GM12878 (cell line): ENCODE measurements around the gene SIGLEC5. TPM values are rescaled to one million over a fixed set of nuclear protein-coding genes. Genes with fewer than 3 reads are reported as not detected.

Experiments used
- BMI1 ChIP-seq: fragments of 450-650 bp; IDR thresholded peaks from 2 replicates; pipeline ENCODE4 v1.6.1; 2016; ENCODE audit warnings: mild to moderate bottlenecking, moderate library complexity, borderline replicate concordance
- BRCA1 ChIP-seq: IDR thresholded peaks from 2 replicates; pipeline ENCODE4 v1.6.1; 2011; ENCODE audit warnings: low read depth, low read length, improper control_type of control experiment
- CREB1 ChIP-seq: IDR thresholded peaks from 2 replicates; pipeline ENCODE4 v1.6.1; 2012; ENCODE audit warnings: low read depth, mild to moderate bottlenecking, inconsistent platforms
- CUX1 ChIP-seq: IDR thresholded peaks from 2 replicates; pipeline ENCODE4 v1.6.1; 2012; ENCODE audit warnings: improper control_type of control experiment, low read depth, low read length; ENCODE audit not compliant: insufficient replicate concordance
- EED ChIP-seq: sonication (generic); IDR thresholded peaks from 2 replicates; pipeline ENCODE4 v1.6.1; 2016; ENCODE audit warnings: antibody characterized with exemption, low read depth
- EP300 ChIP-seq, 2 experiments: fragments of 150-350 bp in 1 of 2; IDR thresholded peaks; 2 replicates each; pipeline ENCODE4 v1.6.1; 2011 to 2012; ENCODE audit warnings: low read depth in 2 of 2, low read length in 2 of 2, borderline replicate concordance in 1 of 2, improper control_type of control experiment in 1 of 2, inconsistent platforms in 1 of 2; ENCODE audit not compliant: control insufficient read depth in 1 of 2
- FOS ChIP-seq: IDR thresholded peaks from 3 replicates; pipeline ENCODE4 v1.6.1; 2011; ENCODE audit warnings: borderline replicate concordance; ENCODE audit not compliant: insufficient read length; ENCODE audit errors: extremely low read depth
- GABPA ChIP-seq: IDR thresholded peaks from 2 replicates; pipeline ENCODE4 v1.6.1; 2014; ENCODE audit warnings: antibody characterized with exemption, low read depth, mild to moderate bottlenecking, inconsistent platforms
- IRF3 ChIP-seq: fragments of 450-650 bp; IDR thresholded peaks from 2 replicates; pipeline ENCODE4 v1.6.1; 2014; ENCODE audit warnings: mild to moderate bottlenecking
- JUNB ChIP-seq: IDR thresholded peaks from 2 replicates; pipeline ENCODE4 v1.6.1; 2016; ENCODE audit warnings: antibody characterized with exemption, mild to moderate bottlenecking
- KDM1A ChIP-seq: fragments of 200-600 bp; sonication (generic); IDR thresholded peaks from 2 replicates; pipeline ENCODE4 v1.6.1; 2016; ENCODE audit warnings: borderline replicate concordance
- LARP7 ChIP-seq: fragments of 450-650 bp; IDR thresholded peaks from 2 replicates; pipeline ENCODE4 v1.6.1; 2017; ENCODE audit warnings: mild to moderate bottlenecking
- PAX8 ChIP-seq: fragments of 450-650 bp; IDR thresholded peaks from 2 replicates; pipeline ENCODE4 v1.6.1; 2017; ENCODE audit warnings: mild to moderate bottlenecking, moderate library complexity
- PBX3 ChIP-seq: IDR thresholded peaks from 2 replicates; pipeline ENCODE4 v1.6.1; 2011; ENCODE audit warnings: mild to moderate bottlenecking, low read depth, low read length, moderate library complexity; ENCODE audit not compliant: insufficient replicate concordance
- PKNOX1 ChIP-seq: fragments of 450-650 bp; IDR thresholded peaks from 2 replicates; pipeline ENCODE4 v1.6.1; 2016; ENCODE audit warnings: mild to moderate bottlenecking
- POLR2A ChIP-seq: IDR thresholded peaks from 2 replicates; pipeline ENCODE4 v1.6.1; 2011; ENCODE audit warnings: low read depth, mild to moderate bottlenecking, low read length
- SIN3A ChIP-seq: IDR thresholded peaks from 2 replicates; pipeline ENCODE4 v1.6.1; 2012; ENCODE audit warnings: low read depth, low read length, improper control_type of control experiment
- SMAD1 ChIP-seq: fragments of 450-650 bp; IDR thresholded peaks from 2 replicates; pipeline ENCODE4 v1.6.1; 2018; ENCODE audit warnings: mild to moderate bottlenecking, low read depth; ENCODE audit not compliant: partially characterized antibody
- SRF ChIP-seq, 2 experiments: IDR thresholded peaks; 2 replicates each; pipeline ENCODE4 v1.6.1; 2011; ENCODE audit warnings: low read depth in 2 of 2, low read length in 2 of 2, mild to moderate bottlenecking in 1 of 2, moderate library complexity in 1 of 2
- TARDBP ChIP-seq: IDR thresholded peaks from 2 replicates; pipeline ENCODE4 v1.6.1; 2016; ENCODE audit warnings: borderline replicate concordance
- TBL1XR1 ChIP-seq: IDR thresholded peaks from 2 replicates; pipeline ENCODE4 v1.6.1; 2012; ENCODE audit warnings: low read depth, low read length, improper control_type of control experiment
- polyA plus RNA-seq, 11 experiments: library from polyadenylated mRNA; depleted of rRNA in 4 of 11; unstranded in 6 of 11; stranded (reverse) in 5 of 11; fragments of >200 nt; fragmentation: Nextera tagmentation in 4 of 11; fragmentation: Illumina TruSeq in 1 of 11; extraction: Ambion mirVana in 4 of 11; extraction: Trizol in 1 of 11; gene quantifications; 1 replicate in 1 of 11; 2 replicates in 10 of 11; pipeline versions ENCODE4 v1.2.1 to v1.2.3, GENCODE V29; 2011 to 2016; ENCODE audit warnings: inconsistent platforms in 2 of 11, missing spikeins in 2 of 11, low read depth in 1 of 11
- total RNA-seq, 4 experiments: library from RNA; depleted of rRNA in 3 of 4; stranded (reverse); fragments of >200 nt in 3 of 4; fragmentation: Illumina TruSeq in 1 of 4; extraction: Trizol in 1 of 4; gene quantifications; 2 replicates each; pipeline versions ENCODE4 v1.2.1 to v1.2.3, GENCODE V29; 2013 to 2021

Gene SIGLEC5
- total and polyA plus RNA-seq, 10 of the 15 experiments (the other 5 are each of a cell fraction or from before 2014, with no cell fraction given), result 0.05 to 2.5 (median 1.4) TPM; not detected in 1

- TF ChIP-seq PKNOX1 (no peak), POLR2A (no peak), CREB1 (0 out of 2 replicates have a peak, but pooled peaks have one; percentile 32), TARDBP (no peak), SMAD1 (no peak), SRF (IDR thresholded peaks at IDR 0.05; ENCODE audit: low read depth in 2 of 2, low read length in 2 of 2) (0 out of 4 replicates have a peak, but pooled peaks of 1 of the 2 experiments have one; percentile 58), TBL1XR1 (no peak), JUNB (no peak), LARP7 (no peak; the same call in 1 of the 2 replicates), EP300 (IDR thresholded peaks at IDR 0.05; ENCODE audit: borderline replicate concordance in 1 of 2, control insufficient read depth in 1 of 2, low read depth in 2 of 2, low read length in 2 of 2) (no peak), EED (peak; percentile 82), SIN3A (peak; percentile 73; the same call in 1 of the 2 replicates), KDM1A (no peak), BRCA1 (no peak), IRF3 (no peak), FOS (no peak), BMI1 (no peak), GABPA (no peak), CUX1 (no peak), PBX3 (no peak), PAX8 (no peak)
Measured at GRCh38 chr19:51607920-51608562, 22.2 kb downstream of the SIGLEC5 start (continued).
